Measurements from ENCODE around the gene IL13RA1.
"Not testable (repeated sequence)": the region's sequence is repeated elsewhere in the genome, so short reads cannot be mapped to it uniquely, and the experiment has no call there.

IL13RA1 gene

DNA sequence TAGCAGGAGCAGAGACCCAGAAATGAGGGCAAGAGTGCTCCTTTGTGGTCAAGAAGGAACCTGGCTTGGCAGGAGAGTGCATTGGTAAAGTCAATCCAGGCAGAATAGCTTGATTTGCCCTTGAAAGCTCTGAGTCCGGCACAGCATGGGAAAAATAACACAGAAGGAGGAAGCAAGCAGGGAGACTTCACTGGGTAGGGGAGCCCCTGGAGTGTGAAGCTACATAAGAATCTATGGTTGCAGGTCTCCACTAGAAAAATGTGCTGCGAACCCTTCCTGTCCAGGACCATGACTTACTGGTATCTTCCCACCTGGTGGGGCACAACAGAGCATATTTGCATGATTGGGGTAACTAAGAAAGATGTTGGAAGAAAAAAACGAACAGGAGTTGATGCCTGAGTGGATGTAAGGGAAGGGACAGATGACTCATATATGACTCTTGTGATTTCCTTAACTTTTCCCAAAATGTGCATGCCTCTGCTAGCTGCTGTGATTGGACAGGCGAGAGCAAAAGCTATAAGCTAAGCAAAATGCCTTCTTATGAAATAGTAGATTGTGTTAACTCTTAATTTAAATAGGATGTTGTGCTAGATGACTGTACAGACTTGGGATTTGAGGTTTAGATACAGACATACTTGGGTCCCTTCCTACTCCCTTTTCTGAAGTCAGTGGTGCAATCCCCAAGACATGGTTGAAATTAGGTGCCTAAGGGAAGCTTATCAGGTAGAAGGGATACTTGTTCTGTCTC is 3.3 kb downstream of the IL13RA1 start:
- TF ChIP-seq ZFX (IDR thresholded peaks at IDR 0.05; ENCODE audit: borderline replicate concordance): no peak
- TF ChIP-seq, protein P1, sequence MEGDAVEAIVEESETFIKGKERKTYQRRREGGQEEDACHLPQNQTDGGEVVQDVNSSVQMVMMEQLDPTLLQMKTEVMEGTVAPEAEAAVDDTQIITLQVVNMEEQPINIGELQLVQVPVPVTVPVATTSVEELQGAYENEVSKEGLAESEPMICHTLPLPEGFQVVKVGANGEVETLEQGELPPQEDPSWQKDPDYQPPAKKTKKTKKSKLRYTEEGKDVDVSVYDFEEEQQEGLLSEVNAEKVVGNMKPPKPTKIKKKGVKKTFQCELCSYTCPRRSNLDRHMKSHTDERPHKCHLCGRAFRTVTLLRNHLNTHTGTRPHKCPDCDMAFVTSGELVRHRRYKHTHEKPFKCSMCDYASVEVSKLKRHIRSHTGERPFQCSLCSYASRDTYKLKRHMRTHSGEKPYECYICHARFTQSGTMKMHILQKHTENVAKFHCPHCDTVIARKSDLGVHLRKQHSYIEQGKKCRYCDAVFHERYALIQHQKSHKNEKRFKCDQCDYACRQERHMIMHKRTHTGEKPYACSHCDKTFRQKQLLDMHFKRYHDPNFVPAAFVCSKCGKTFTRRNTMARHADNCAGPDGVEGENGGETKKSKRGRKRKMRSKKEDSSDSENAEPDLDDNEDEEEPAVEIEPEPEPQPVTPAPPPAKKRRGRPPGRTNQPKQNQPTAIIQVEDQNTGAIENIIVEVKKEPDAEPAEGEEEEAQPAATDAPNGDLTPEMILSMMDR (IDR thresholded peaks at IDR 0.05): no peak
- H3K27ac ChIP-seq: no peak overlapping the region

DNA sequence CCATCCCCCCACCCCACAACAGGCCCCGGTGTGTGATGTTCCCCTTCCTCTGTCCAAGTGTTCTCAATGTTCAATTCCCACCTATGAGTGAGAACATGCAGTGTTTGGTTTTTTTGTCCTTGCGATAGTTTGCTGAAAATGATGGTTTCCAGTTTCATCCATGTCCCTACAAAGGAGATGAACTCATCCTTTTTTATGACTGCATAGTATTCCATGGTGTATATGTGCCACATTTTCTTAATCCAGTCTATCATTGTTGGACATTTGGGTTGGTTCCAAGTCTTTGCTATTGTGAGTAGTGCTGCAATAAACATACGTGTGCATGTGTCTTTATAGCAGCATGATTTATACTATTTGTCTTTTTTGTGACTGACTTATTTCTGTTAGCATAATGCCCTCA is 5.1 kb downstream of the IL13RA1 start:
- not testable (repeated sequence) for H3K27ac ChIP-seq

DNA sequence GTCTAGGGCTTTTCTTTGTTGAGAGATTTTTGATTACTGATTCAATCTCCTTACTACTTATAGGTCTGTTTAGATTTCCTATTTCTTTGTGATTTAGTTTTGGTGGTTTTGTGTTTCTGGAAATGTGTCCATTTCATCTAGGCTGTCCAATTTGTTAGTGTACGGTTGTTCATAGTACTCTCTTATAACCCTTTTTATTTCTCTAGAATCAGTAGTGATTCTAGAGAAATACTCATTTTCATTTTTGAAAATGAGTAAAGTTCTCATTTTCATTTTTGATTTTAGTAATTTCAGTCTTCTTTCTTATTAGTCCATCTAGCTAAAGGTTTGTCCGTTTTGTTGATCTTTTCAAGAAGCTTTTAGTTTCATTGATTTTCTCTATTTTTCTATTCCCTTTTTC is 7.5 kb downstream of the IL13RA1 start:
- TF ChIP-seq ZFX (IDR thresholded peaks at IDR 0.05; ENCODE audit: borderline replicate concordance): no peak
- H3K27ac ChIP-seq: no peak overlapping the region

DNA sequence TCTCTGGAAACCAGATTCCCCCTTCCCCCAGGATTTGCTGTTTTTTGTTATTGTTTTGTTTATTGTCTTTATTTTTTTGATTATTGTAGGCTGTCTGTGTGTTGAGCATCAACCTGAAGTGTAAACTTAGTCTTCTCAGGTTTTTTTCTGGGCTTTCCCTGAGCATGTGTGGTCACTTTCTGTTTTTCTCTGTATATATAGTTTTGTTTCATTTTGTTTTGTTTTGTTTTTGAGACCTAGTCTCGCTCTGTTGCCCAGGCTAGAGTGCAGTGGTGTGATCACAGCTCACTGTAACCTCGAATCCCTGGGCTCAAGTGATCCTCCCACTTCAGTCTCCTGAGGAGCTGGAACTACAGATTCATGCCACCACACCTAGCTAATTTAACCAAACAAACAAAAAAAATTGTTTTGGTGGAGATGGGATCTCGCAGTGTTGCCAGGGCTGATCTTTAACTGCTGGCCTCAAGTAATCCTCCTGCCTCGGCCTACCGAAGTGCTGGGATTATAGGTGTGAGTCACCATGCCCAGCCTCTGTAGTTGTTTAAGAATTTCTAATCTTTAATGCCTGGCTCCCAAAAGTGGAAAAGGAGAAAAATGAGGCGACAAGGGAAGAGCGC is 9.1 kb downstream of the IL13RA1 start:
- no peak overlapping the region for H3K27ac ChIP-seq
- TF ChIP-seq, protein P1 (IDR thresholded peaks at IDR 0.05): no peak
- no peak for TF ChIP-seq ZFX (IDR thresholded peaks at IDR 0.05; ENCODE audit: borderline replicate concordance)

DNA sequence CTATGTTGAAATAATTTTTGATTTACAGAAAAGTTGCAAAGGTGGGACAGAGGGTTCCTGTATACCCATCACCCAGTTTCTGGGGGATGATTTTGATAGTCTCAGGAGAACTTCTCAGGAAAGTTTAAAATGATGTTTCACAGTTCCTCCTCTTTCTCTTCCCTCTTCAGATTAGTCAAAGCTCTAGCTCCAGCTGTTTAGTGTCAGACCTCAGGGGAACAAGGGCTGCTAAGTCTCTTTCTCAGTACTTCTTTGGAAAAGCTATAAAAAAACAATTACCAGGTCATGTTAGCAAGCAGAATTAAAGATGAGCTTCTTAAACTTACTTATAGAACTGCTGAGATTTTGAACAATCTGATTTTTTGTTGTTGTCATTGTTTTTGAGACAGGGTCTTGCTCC is 12.2 kb downstream of the IL13RA1 start:
- no peak overlapping the region for H3K27ac ChIP-seq
- TF ChIP-seq, protein P1 (IDR thresholded peaks at IDR 0.05): no peak
- TF ChIP-seq ZFX (IDR thresholded peaks at IDR 0.05; ENCODE audit: borderline replicate concordance): no peak

DNA sequence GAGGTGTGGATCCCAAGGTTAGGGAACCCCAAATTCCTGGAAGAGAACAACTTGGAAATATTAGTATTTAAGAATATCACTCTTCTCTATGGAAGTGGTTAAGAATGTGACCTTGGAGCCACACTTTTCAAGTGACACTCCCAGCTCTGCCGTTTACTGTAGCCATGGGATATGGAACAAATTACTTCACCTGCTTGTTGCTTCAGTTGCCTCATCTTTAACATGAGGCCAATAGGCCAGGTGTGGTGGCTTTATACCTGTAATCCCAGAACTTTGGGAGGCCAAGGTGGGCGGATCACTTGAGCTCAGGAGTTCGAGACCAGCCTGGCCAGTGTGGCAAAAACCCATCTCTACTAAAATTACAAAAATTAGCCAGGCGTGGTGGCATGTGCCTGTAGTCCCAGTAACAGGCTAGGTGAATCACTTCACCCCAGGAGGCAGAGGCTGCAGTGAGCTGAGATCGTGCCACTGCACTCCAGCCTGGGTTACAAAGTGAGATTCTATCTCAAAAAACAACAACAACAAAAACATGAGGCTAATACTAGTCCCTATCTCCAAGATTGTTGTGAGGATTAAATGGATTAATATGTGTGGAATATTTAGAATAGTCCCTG is 13.0 kb downstream of the IL13RA1 start:
- no peak overlapping the region for H3K27ac ChIP-seq
- no peak for TF ChIP-seq ZFX (IDR thresholded peaks at IDR 0.05; ENCODE audit: borderline replicate concordance)
- TF ChIP-seq, protein P1 (IDR thresholded peaks at IDR 0.05): no peak

DNA sequence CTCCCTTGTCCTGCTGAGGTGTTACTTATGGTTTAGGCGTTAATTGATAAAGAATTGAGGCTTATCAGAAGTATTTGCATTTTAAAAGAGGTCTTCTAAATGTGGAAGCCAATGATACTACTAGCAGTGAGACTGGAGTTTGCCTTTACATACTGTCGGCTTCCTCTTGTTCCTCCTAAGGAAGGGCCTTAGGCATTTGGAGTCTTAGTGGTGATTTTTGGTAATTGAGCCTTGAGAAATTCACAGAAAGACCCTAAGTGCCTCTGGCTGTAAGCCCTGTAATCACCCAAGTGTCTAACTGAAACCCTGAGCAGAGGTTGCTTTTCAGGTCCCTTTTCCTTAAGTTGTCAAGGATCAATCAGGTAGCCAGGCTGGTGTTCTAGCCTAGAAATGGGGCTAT is 14.8 kb downstream of the IL13RA1 start:
- no peak for TF ChIP-seq ZFX (IDR thresholded peaks at IDR 0.05; ENCODE audit: borderline replicate concordance)
- TF ChIP-seq, protein P1 (IDR thresholded peaks at IDR 0.05): no peak
- H3K27ac ChIP-seq: no peak overlapping the region

DNA sequence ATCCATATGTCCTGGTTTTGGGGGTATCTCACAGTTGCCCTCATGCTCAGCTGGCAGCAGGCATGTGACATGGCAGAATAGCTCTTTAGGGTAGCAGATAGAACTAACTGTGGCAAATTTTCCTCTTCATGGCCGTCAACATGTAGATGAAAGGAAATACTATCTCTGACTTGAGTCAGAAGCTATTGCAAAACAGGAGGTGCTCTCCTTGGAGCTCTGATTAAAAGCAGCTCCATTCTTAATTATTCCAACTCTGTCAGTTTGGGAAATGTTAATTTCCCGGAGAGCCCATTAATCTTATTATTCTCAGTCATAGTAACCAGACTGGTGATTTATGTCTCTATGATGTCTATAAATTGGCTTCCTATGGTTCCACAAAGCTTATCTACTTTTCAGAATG is 18.2 kb downstream of the IL13RA1 start:
- TF ChIP-seq, protein P1 (IDR thresholded peaks at IDR 0.05): no peak
- TF ChIP-seq ZFX (IDR thresholded peaks at IDR 0.05; ENCODE audit: borderline replicate concordance): no peak
- no peak overlapping the region for H3K27ac ChIP-seq

All from 22Rv1 (cell line).